DOHH2 (cell line): ENCODE measurements around the gene PRR23E.

ENCODE experiments used
- CTCF ChIP-seq: fragments of 200-600 bp; sonication (generic); IDR thresholded peaks from one replicate; pipeline ENCODE4 v1.5.1; 2014; ENCODE audit warnings: antibody characterized with exemption, mild to moderate bottlenecking, low read depth, low read length; ENCODE audit not compliant: poor library complexity, severe bottlenecking
- EZH2phosphoT487 ChIP-seq: fragments of 200-600 bp; sonication (generic); IDR thresholded peaks from 2 replicates; pipeline ENCODE4 v1.6.1; 2017; ENCODE audit warnings: borderline replicate concordance, mild to moderate bottlenecking, antibody characterized with exemption, low read length, moderate library complexity, mixed read lengths

GRCh38 chr3:127157171-127157828, 35.6 kb upstream of the PRR23E start:
- TF ChIP-seq CTCF (no peak), EZH2phosphoT487 (no peak)
